ENCODE results near the gene KIAA0319L. TPM values are rescaled to one million over a fixed set of nuclear protein-coding genes. Genes with fewer than 3 reads are reported as not detected.

The KIAA0319L gene
- total and polyA plus RNA-seq, 12 donors: 26.5 to 278 (median 76.8) TPM

GRCh38 chr1:35558374-35559316 lies 1.4 kb upstream of the KIAA0319L start:
- Histone ChIP-seq H3K36me3 (replicated peaks in 1 of 2) (peaks cover 0 to 17% of the 10 kb centered on the region in 2 donors), H3K4me1 (replicated peaks in 1 of 2) (peaks cover 28 to 55% of the 10 kb centered on the region in 2 donors), H3K4me3 (peak overlapping the region; percentile 25 to 94 (median 74)), H3K9me3 (replicated peaks in 1 of 3) (no peaks in the 10 kb centered on the region), H3K27me3 (no peaks in the 10 kb centered on the region), H3K27ac (peak overlapping the region in 4 of 5 donors; percentile 89 to 99 (median 96))
- intact Hi-C loops (cut with DNase I): loop anchor here in 1 of 2 donors (5.0 kb wide), 1 partner anchor 106 kb away; no protein-coding TSS in a partner anchor
- no peak for TF ChIP-seq POLR2A (IDR thresholded peaks at IDR 0.05)
- TF ChIP-seq, protein P1, sequence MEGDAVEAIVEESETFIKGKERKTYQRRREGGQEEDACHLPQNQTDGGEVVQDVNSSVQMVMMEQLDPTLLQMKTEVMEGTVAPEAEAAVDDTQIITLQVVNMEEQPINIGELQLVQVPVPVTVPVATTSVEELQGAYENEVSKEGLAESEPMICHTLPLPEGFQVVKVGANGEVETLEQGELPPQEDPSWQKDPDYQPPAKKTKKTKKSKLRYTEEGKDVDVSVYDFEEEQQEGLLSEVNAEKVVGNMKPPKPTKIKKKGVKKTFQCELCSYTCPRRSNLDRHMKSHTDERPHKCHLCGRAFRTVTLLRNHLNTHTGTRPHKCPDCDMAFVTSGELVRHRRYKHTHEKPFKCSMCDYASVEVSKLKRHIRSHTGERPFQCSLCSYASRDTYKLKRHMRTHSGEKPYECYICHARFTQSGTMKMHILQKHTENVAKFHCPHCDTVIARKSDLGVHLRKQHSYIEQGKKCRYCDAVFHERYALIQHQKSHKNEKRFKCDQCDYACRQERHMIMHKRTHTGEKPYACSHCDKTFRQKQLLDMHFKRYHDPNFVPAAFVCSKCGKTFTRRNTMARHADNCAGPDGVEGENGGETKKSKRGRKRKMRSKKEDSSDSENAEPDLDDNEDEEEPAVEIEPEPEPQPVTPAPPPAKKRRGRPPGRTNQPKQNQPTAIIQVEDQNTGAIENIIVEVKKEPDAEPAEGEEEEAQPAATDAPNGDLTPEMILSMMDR (IDR thresholded peaks at IDR 0.05): peak in 1 of 6 experiments; percentile 10
- peak in 1 of 7 donors; percentile 32 for DNase-seq
- 18 to 33% (median 27%) methylated on average over 13 to 26 of the region's 26 CpGs for WGBS, 4 donors

GRCh38 chr1:35557611-35558373 lies 589 bp upstream of the KIAA0319L start, which contains the start of gene NCDN:
NCDN (plus strand) TSS chr1:35557799; CDS start chr1:35558191, 392 bp downstream.
- peak; percentile 96 to 99 (median 98) for DNase-seq
- H3K36me3 ChIP-seq (replicated peaks in 1 of 2): peaks cover 0 to 12% of the 10 kb centered on the region in 2 donors
- TF ChIP-seq, protein P1 (IDR thresholded peaks at IDR 0.05): no peak
- peak in 1 of 2 donors; percentile 58 for TF ChIP-seq POLR2A (IDR thresholded peaks at IDR 0.05)
- WGBS, 4 donors: 0 to 2% (median 0%) methylated on average over 27 to 58 of the region's 58 CpGs
- H3K27me3 ChIP-seq: no peaks in the 10 kb centered on the region
- H3K9me3 ChIP-seq (replicated peaks in 1 of 3): no peaks in the 10 kb centered on the region
- intact Hi-C loops (cut with DNase I): loop anchor here in 1 of 2 donors (5.0 kb wide), 1 partner anchor 105 kb away; no protein-coding TSS in a partner anchor
- peaks cover 28 to 62% of the 10 kb centered on the region in 2 donors for H3K4me1 ChIP-seq (replicated peaks in 1 of 2)
- peak within 1 kb of the TSS; percentile 25 to 94 (median 74) for H3K4me3 ChIP-seq
- peak within 1 kb of the TSS; percentile 89 to 99 (median 94) for H3K27ac ChIP-seq

- Histone ChIP-seq H3K9me3 (replicated peaks in 1 of 3) (no peaks in the 10 kb centered on the region), H3K4me1 (replicated peaks in 1 of 2) (peaks cover 28 to 63% of the 10 kb centered on the region in 2 donors), H3K4me3 (peak overlapping the region; percentile 25 to 94 (median 74)), H3K27me3 (no peaks in the 10 kb centered on the region), H3K27ac (peak overlapping the region; percentile 89 to 99 (median 94)), H3K36me3 (replicated peaks in 1 of 2) (peaks cover 0 to 15% of the 10 kb centered on the region in 2 donors)
- 1 to 3% (median 2%) methylated on average over 10 to 17 of the region's 17 CpGs for WGBS, 4 donors
- TF ChIP-seq, protein P1 (IDR thresholded peaks at IDR 0.05): no peak
- TF ChIP-seq POLR2A (IDR thresholded peaks at IDR 0.05): no peak
- no peak for DNase-seq
- intact Hi-C loops (cut with DNase I): loop anchor here in 1 of 2 donors (5.0 kb wide), 1 partner anchor 104 kb away; no protein-coding TSS in a partner anchor
Measured at GRCh38 chr1:35556484-35557117, 602 bp downstream of the KIAA0319L start.
